ENCODE results near the gene UFD1. TPM values are rescaled to one million over a fixed set of nuclear protein-coding genes. Genes with fewer than 3 reads are reported as not detected.

Gene UFD1
- 10 to 100 TPM; 68.5 to 77.4 TPM for total RNA-seq
- polyA plus RNA-seq (2013, experiment 1 of 2) = 56.5 TPM
- 58.7 TPM for polyA plus RNA-seq (2013, experiment 2 of 2)
- 32.0 to 124 (median 70.4) reads per million in 172 experiments for total RNA-seq

GRCh38 chr22:19478901-19479354, at the start of gene UFD1:
UFD1 (minus strand) TSS chr22:19479193; CDS start chr22:19479085, 108 bp downstream.
- Histone ChIP-seq H3K36me3 (ENCODE audit: insufficient read depth, low read length) (peaks cover 21% of the 10 kb centered on the region), H3K4me1 (ENCODE audit: insufficient read depth, low read length) (peaks cover 22% of the 10 kb centered on the region), H3K27ac (ENCODE audit: low read depth in 1 of 2, low read length in 2 of 2) (peak within 1 kb of the TSS; percentile 95 to 98), H3K27me3 (ENCODE audit: control insufficient read depth in 1 of 2, insufficient read depth in 2 of 2, low read length in 2 of 2) (no peaks in the 10 kb centered on the region), H3K9me3 (ENCODE audit: control insufficient read depth in 1 of 2, insufficient read depth in 1 of 2, low read length in 2 of 2) (no peaks in the 10 kb centered on the region), H3K4me3 (ENCODE audit: low read length) (peak within 1 kb of the TSS; percentile 75)
- peak; percentile 58 to 89 (median 74) for DNase-seq
- intact Hi-C loops (cut with DNase I, micrococcal nuclease) = loop anchor here (1.0 to 10.0 kb wide), 9 partner anchors 32 to 357 kb away; partner anchors contain the start of genes C22orf39 (in 2 of the 2), ESS2 (in 2 of the 2), MRPL40 (in 2 of the 2) and DGCR2 (in 1 of the 2)
- peak; percentile 47 for ATAC-seq (ENCODE audit: poor library complexity)
- Mint-ChIP-seq H3K36me3 (ENCODE audit: low read depth) (peaks cover 27% of the 10 kb centered on the region), H3K4me1 (ENCODE audit: low read depth) (peaks cover 31% of the 10 kb centered on the region), H3K27me3 (no peaks in the 10 kb centered on the region), H3K4me3 (peak within 1 kb of the TSS; percentile 96), H3K27ac (peak within 1 kb of the TSS; percentile 100), H3K9me3 (no peaks in the 10 kb centered on the region)
- TF ChIP-seq CTCF (IDR thresholded peaks at IDR 0.05) = no peak
- ChIA-PET CTCF (interaction anchor here (2.9 kb wide), 1 partner anchor 334 kb away, joined by 13 read pairs; the partner anchor contains the start of gene ESS2), POLR2A (interaction anchor here (0.7 to 3.8 kb wide), 17 partner anchors 11 to 1431 kb away, joined by 3 to 54 read pairs (median 5); partner anchors contain the start of genes C22orf39, DGCR2, ESS2 and HIRA)

- no peaks in the 10 kb centered on the region for H3K36me3 Mint-ChIP-seq (ENCODE audit: low read depth)
- H3K27ac ChIP-seq (ENCODE audit: low read depth in 1 of 2, low read length in 2 of 2) = no peak overlapping the region
- no peak overlapping the region for H3K4me3 Mint-ChIP-seq
- peaks cover 27% of the 10 kb centered on the region for H3K27me3 Mint-ChIP-seq
- H3K9me3 Mint-ChIP-seq = no peaks in the 10 kb centered on the region
- peaks cover 20% of the 10 kb centered on the region for H3K4me1 ChIP-seq (ENCODE audit: insufficient read depth, low read length)
- H3K36me3 ChIP-seq (ENCODE audit: insufficient read depth, low read length) = no peaks in the 10 kb centered on the region
- H3K27ac Mint-ChIP-seq = no peak overlapping the region
- ATAC-seq (ENCODE audit: poor library complexity) = no peak
- no peak overlapping the region for H3K4me3 ChIP-seq (ENCODE audit: low read length)
- intact Hi-C loops (cut with DNase I, micrococcal nuclease) = no loop called here
- H3K9me3 ChIP-seq (ENCODE audit: control insufficient read depth in 1 of 2, insufficient read depth in 1 of 2, low read length in 2 of 2) = peaks cover 0 to 8% of the 10 kb centered on the region in 2 experiments
- no peak for TF ChIP-seq CTCF (IDR thresholded peaks at IDR 0.05)
- peaks cover 5% of the 10 kb centered on the region for H3K4me1 Mint-ChIP-seq (ENCODE audit: low read depth)
- ChIA-PET CTCF (no interaction called here), POLR2A (no interaction called here)
- peaks cover 15 to 33% of the 10 kb centered on the region in 2 experiments for H3K27me3 ChIP-seq (ENCODE audit: control insufficient read depth in 1 of 2, insufficient read depth in 2 of 2, low read length in 2 of 2)
- DNase-seq = no peak
Measured at GRCh38 chr22:19527861-19528417, 48.9 kb upstream of the UFD1 start.

GRCh38 chr22:19527321-19527721, 48.3 kb upstream of the UFD1 start:
- H3K4me1 Mint-ChIP-seq (ENCODE audit: low read depth) = peaks cover 5% of the 10 kb centered on the region
- H3K9me3 Mint-ChIP-seq = no peaks in the 10 kb centered on the region
- ATAC-seq (ENCODE audit: poor library complexity) = no peak
- Histone ChIP-seq H3K27me3 (ENCODE audit: control insufficient read depth in 1 of 2, insufficient read depth in 2 of 2, low read length in 2 of 2) (peaks cover 18 to 34% of the 10 kb centered on the region in 2 experiments), H3K9me3 (ENCODE audit: control insufficient read depth in 1 of 2, insufficient read depth in 1 of 2, low read length in 2 of 2) (peaks cover 0 to 8% of the 10 kb centered on the region in 2 experiments), H3K36me3 (ENCODE audit: insufficient read depth, low read length) (no peaks in the 10 kb centered on the region), H3K27ac (ENCODE audit: low read depth in 1 of 2, low read length in 2 of 2) (no peak overlapping the region), H3K4me1 (ENCODE audit: insufficient read depth, low read length) (peaks cover 21% of the 10 kb centered on the region), H3K4me3 (ENCODE audit: low read length) (no peak overlapping the region)
- no peak overlapping the region for H3K27ac Mint-ChIP-seq
- intact Hi-C loops (cut with DNase I, micrococcal nuclease) = no loop called here
- no peak for DNase-seq
- ChIA-PET CTCF (no interaction called here), POLR2A (no interaction called here)
- peaks cover 31% of the 10 kb centered on the region for H3K27me3 Mint-ChIP-seq
- H3K4me3 Mint-ChIP-seq = no peak overlapping the region
- no peak for TF ChIP-seq CTCF (IDR thresholded peaks at IDR 0.05)
- H3K36me3 Mint-ChIP-seq (ENCODE audit: low read depth) = no peaks in the 10 kb centered on the region

Measured in CD4-positive, alpha-beta T cell (primary cell).